LNCaP clone FGC (cell line): ENCODE results near the gene LRRC10B.

ENCODE experiments used
- DNase-seq: peaks from one replicate; pipeline ENCODE4 v3.0.0-alpha.2; 2011; ENCODE audit warnings: low read depth
- H3K4me3 ChIP-seq: 2 replicates; pipeline ENCODE4 v1.5.1; 2011; ENCODE audit warnings: mild to moderate bottlenecking, low read depth, low read length, control low read depth
- TF ChIP-seq, protein P1 (sequence below): IDR thresholded peaks from 2 replicates; pipeline ENCODE4 v1.5.1; 2012; ENCODE audit warnings: mild to moderate bottlenecking; ENCODE audit not compliant: control insufficient read depth, insufficient read depth; ENCODE audit errors: extremely low read depth

LRRC10B gene

GRCh38 chr11:61502522-61502921, 6.0 kb upstream of the LRRC10B start:
- no peak overlapping the region for H3K4me3 ChIP-seq
- TF ChIP-seq, protein P1, sequence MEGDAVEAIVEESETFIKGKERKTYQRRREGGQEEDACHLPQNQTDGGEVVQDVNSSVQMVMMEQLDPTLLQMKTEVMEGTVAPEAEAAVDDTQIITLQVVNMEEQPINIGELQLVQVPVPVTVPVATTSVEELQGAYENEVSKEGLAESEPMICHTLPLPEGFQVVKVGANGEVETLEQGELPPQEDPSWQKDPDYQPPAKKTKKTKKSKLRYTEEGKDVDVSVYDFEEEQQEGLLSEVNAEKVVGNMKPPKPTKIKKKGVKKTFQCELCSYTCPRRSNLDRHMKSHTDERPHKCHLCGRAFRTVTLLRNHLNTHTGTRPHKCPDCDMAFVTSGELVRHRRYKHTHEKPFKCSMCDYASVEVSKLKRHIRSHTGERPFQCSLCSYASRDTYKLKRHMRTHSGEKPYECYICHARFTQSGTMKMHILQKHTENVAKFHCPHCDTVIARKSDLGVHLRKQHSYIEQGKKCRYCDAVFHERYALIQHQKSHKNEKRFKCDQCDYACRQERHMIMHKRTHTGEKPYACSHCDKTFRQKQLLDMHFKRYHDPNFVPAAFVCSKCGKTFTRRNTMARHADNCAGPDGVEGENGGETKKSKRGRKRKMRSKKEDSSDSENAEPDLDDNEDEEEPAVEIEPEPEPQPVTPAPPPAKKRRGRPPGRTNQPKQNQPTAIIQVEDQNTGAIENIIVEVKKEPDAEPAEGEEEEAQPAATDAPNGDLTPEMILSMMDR, result no peak
- no peak for DNase-seq

DNA sequence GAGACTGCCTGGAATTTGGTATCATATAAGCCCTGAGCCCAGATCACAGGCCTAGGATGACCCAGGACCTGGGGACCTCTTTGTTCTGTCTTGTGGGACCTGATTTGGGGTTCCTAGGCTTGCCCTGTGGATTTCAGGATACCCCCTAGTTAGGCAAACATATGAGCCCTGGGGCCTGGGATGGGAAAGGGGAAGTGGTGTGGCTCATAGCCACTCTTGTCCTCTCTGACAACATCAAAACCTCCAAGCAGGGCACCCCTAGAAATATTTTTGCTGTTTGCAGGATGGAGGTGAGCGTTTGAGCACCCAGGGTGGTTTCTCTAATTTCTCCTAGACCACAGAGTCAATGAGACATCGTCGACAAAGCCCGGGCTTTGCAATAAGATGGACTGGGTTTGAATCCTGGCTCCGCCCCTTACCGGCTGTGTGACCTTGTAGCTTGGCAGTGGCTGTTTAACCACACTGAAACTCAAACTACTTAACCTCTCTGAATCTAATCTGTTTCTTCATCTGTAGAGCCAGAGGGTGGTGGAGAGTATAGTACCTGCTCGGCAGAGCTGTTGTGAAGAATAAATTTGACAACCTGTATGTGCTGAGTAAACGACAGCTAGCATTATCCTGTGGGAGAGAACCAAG, 5.3 kb upstream of the LRRC10B start:
- H3K4me3 ChIP-seq, result no peak overlapping the region
- DNase-seq, result no peak
- TF ChIP-seq, protein P1, result no peak

DNA sequence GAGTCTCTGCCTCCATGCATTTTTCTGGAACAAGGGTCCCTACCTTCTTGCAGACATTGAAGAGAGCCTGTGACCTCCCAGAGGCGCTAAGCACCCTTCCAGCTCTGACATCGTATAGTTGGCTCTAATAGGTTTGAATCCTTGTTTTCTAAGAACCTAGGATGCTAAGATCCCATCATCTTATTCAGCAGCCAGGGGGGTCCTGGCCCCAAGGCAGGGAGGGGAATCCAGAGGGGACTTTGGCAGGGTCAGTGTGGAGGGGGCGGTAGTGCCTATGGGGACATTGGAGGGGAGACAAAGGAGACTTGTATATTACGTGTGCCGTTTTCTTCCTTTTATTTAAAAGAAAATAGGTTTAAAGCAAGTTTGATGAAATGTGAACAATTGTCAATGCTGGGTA, 3.4 kb upstream of the LRRC10B start:
- no peak overlapping the region for H3K4me3 ChIP-seq
- TF ChIP-seq, protein P1, result no peak
- no peak for DNase-seq

DNA sequence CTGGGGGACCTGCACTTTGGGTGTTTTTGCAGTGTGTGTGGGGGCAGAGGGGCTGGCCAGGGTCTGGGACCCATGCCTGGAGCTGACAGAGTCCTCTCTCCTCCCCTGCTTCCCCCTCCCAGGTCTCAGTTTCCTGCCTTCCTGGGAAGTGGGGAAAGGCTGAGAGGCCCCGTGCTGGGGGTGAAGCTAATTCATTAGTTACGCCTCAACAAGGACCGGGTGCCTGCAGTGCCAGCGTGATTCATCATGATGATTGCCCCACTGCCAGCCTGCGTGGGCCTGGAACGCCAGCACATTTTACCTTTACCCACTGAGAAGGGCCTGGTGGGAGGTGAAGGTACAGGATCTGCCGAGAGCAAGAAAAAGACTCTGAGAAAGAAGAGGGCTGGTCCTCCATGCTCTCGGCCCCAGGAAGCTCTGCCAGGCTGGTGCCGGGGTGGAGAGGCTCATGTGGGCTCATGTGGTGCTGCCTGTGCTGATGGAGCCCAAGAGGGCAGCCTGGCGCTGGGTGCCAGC, 2.9 kb upstream of the LRRC10B start:
- TF ChIP-seq, protein P1, result no peak
- H3K4me3 ChIP-seq, result no peak overlapping the region
- no peak for DNase-seq

DNA sequence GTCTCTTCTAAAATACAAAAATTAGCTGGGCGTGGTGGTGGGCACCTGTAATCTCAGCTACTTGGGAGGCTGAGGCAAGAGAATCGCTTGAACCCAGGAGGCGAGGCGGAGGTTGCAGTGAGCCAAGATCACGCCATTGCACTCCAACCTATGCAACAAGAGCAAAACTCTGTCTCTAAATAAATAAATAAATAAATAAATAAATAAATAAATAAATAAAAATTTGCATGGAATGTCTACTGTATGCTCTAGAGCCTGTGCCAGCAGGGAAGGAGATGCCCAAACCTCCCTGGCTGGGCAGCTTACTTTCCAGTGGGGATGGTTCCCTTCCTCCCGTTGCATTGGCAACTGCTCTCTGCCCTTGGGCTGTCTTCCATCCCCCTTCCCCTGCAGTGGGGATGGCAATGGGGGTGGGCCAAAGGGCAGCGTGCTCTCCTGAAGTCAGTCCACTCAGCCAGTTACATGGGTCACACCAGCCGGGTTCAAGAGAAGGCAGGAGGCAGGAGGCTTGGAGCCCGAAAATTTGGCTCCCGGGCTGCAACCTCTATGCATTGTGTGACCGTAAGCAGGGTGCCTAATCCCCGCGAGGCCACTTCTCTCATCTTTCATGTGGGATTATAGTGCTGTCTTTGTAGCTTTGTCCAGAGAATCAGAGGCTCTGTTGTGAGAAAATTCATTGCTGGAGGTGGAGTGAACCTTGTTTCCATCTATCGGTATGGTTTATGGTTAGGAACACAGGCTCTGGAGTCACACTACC, 1.4 kb upstream of the LRRC10B start:
- no peak overlapping the region for H3K4me3 ChIP-seq
- TF ChIP-seq, protein P1, result no peak
- DNase-seq, result no peak

- peak overlapping the region; percentile 32; the same call in 1 of the 2 replicates for H3K4me3 ChIP-seq
- DNase-seq, result peak; percentile 65
- TF ChIP-seq, protein P1, result peak; percentile 78
Observed at GRCh38 chr11:61509043-61510029, 787 bp downstream of the LRRC10B start.
